Chondrocyte (in vitro differentiated cells): ENCODE data around the gene LSM6. TPM values are rescaled to one million over a fixed set of nuclear protein-coding genes. Genes with fewer than 3 reads are reported as not detected.

Experiments used
- DNase-seq: peaks from one replicate; pipeline ENCODE4 v3.0.0; 2021; ENCODE audit warnings: mixed read lengths, low spot score
- H3K27ac Mint-ChIP-seq: one replicate; pipeline ENCODE4 v1.8.0; 2021; ENCODE audit warnings: mild to moderate bottlenecking, moderate library complexity, mixed read lengths; ENCODE audit not compliant: unreplicated experiment
- H3K27me3 Mint-ChIP-seq: 2 replicates; pipeline ENCODE4 v1.8.0; 2021; ENCODE audit warnings: low read depth, mixed read lengths
- H3K36me3 Mint-ChIP-seq: 2 replicates; pipeline ENCODE4 v1.8.0; 2021; ENCODE audit warnings: low read depth, mixed read lengths
- H3K4me1 Mint-ChIP-seq: 2 replicates; pipeline ENCODE4 v1.8.0; 2021; ENCODE audit warnings: low read depth, mild to moderate bottlenecking, mixed read lengths
- H3K4me3 Mint-ChIP-seq: one replicate; pipeline ENCODE4 v1.8.0; 2021; ENCODE audit warnings: mild to moderate bottlenecking, moderate library complexity, mixed read lengths; ENCODE audit not compliant: unreplicated experiment
- H3K9me3 Mint-ChIP-seq: 2 replicates; pipeline ENCODE4 v1.8.0; 2021; ENCODE audit warnings: low read depth, mixed read lengths
- CTCF ChIP-seq: fragments of 200-600 bp; sonication (generic); IDR thresholded peaks from 2 replicates; pipeline ENCODE4 v1.5.0; 2021; ENCODE audit warnings: antibody characterized with exemption, mild to moderate bottlenecking, moderate library complexity
- total RNA-seq: library from RNA; stranded (reverse); gene quantifications from 3 replicates; pipeline ENCODE4 v1.2.1, GENCODE V29; 2021

The LSM6 gene
- total RNA-seq, 1 donor from 2014 or later = 15.3 TPM

GRCh38 chr4:146222313-146222712 lies 46.8 kb downstream of the LSM6 start:
- peak overlapping the region; percentile 50 for H3K4me3 Mint-ChIP-seq
- H3K27ac Mint-ChIP-seq = peak overlapping the region; percentile 76
- no peaks in the 10 kb centered on the region for H3K9me3 Mint-ChIP-seq
- H3K27me3 Mint-ChIP-seq = no peaks in the 10 kb centered on the region
- H3K4me1 Mint-ChIP-seq = peaks cover 7% of the 10 kb centered on the region
- H3K36me3 Mint-ChIP-seq = no peaks in the 10 kb centered on the region
- TF ChIP-seq CTCF = no peak
- DNase-seq = no peak

- Mint-ChIP-seq H3K27me3 (no peaks in the 10 kb centered on the region), H3K4me1 (peaks cover 7% of the 10 kb centered on the region), H3K36me3 (no peaks in the 10 kb centered on the region), H3K4me3 (no peak overlapping the region), H3K27ac (no peak overlapping the region), H3K9me3 (no peaks in the 10 kb centered on the region)
- no peak for TF ChIP-seq CTCF
- no peak for DNase-seq
These were observed 48.9 kb downstream of the LSM6 start for GRCh38 chr4:146224326-146224966.

GRCh38 chr4:146229406-146229805 lies 53.9 kb downstream of the LSM6 start:
- Mint-ChIP-seq H3K27ac (no peak overlapping the region), H3K4me1 (no peaks in the 10 kb centered on the region), H3K4me3 (no peak overlapping the region), H3K36me3 (no peaks in the 10 kb centered on the region), H3K9me3 (peaks cover 10% of the 10 kb centered on the region), H3K27me3 (no peaks in the 10 kb centered on the region)
- TF ChIP-seq CTCF = no peak
- DNase-seq = no peak

- no peak for TF ChIP-seq CTCF
- no peak for DNase-seq
These were observed 56.7 kb downstream of the LSM6 start for GRCh38 chr4:146232131-146232722.

GRCh38 chr4:146235654-146236177 lies 60.2 kb downstream of the LSM6 start:
- DNase-seq = no peak
- Mint-ChIP-seq H3K36me3 (no peaks in the 10 kb centered on the region), H3K27me3 (no peaks in the 10 kb centered on the region), H3K9me3 (peaks cover 10% of the 10 kb centered on the region), H3K4me1 (no peaks in the 10 kb centered on the region), H3K27ac (peak overlapping the region; percentile 17), H3K4me3 (no peak overlapping the region)
- TF ChIP-seq CTCF = no peak

More at GRCh38 chr4:146232131-146232722, 56.7 kb downstream of the LSM6 start:
- Mint-ChIP-seq H3K9me3 (peaks cover 10% of the 10 kb centered on the region), H3K36me3 (no peaks in the 10 kb centered on the region), H3K27me3 (no peaks in the 10 kb centered on the region), H3K27ac (no peak overlapping the region), H3K4me3 (no peak overlapping the region), H3K4me1 (no peaks in the 10 kb centered on the region)
